Measurements from ENCODE around the gene EIF2AK3.
"Not testable (repeated sequence)": the region's sequence is repeated elsewhere in the genome, so short reads cannot be mapped to it uniquely, and the experiment has no call there.

The EIF2AK3 gene

GRCh38 chr2:88591698-88592097, 35.6 kb downstream of the EIF2AK3 start:
- no peak for DNase-seq

- DNase-seq: peak; percentile 52
Observed at GRCh38 chr2:88590998-88591613, 36.2 kb downstream of the EIF2AK3 start.

- DNase-seq: no peak
Observed at GRCh38 chr2:88585969-88586368, 41.3 kb downstream of the EIF2AK3 start.

GRCh38 chr2:88582030-88582429, 45.2 kb downstream of the EIF2AK3 start:
- no peak for DNase-seq

GRCh38 chr2:88580088-88580487, 47.2 kb downstream of the EIF2AK3 start:
- no peak for DNase-seq

GRCh38 chr2:88575630-88576029, 51.6 kb downstream of the EIF2AK3 start:
- DNase-seq: no peak

- no peak for DNase-seq
Observed at GRCh38 chr2:88575051-88575450, 52.2 kb downstream of the EIF2AK3 start.

GRCh38 chr2:88574445-88574844, 52.8 kb downstream of the EIF2AK3 start:
- DNase-seq: no peak

- no peak for DNase-seq
Observed at GRCh38 chr2:88568179-88568578, 59.1 kb downstream of the EIF2AK3 start.

- no peak for DNase-seq
Observed at GRCh38 chr2:88564402-88564801, 62.9 kb downstream of the EIF2AK3 start.

GRCh38 chr2:88563129-88563528, 64.1 kb downstream of the EIF2AK3 start:
- DNase-seq: peak; percentile 43

GRCh38 chr2:88561646-88562388, 65.4 kb downstream of the EIF2AK3 start:
- DNase-seq: no peak

- DNase-seq: no peak
Observed at GRCh38 chr2:88560619-88561307, 66.5 kb downstream of the EIF2AK3 start.

- no peak for DNase-seq
Observed at GRCh38 chr2:88557290-88557689, 70.0 kb downstream of the EIF2AK3 start.

GRCh38 chr2:88556026-88556425, 71.2 kb downstream of the EIF2AK3 start:
- peak; percentile 9 for DNase-seq

GRCh38 chr2:88554189-88554588, 73.1 kb downstream of the EIF2AK3 start:
- no peak for DNase-seq

- no peak for DNase-seq
Observed at GRCh38 chr2:88549616-88550292, 77.5 kb downstream of the EIF2AK3 start.

GRCh38 chr2:88546291-88546690, 81.0 kb downstream of the EIF2AK3 start:
- DNase-seq: not testable (repeated sequence)

- DNase-seq: no peak
Observed at GRCh38 chr2:88545118-88545517, 82.1 kb downstream of the EIF2AK3 start.

GRCh38 chr2:88543541-88544057, 83.7 kb downstream of the EIF2AK3 start:
- DNase-seq: no peak

- no peak for DNase-seq
Observed at GRCh38 chr2:88542668-88543067, 84.6 kb downstream of the EIF2AK3 start.

GRCh38 chr2:88540346-88540745, 86.9 kb downstream of the EIF2AK3 start:
- no peak for DNase-seq

- no peak for DNase-seq
Observed at GRCh38 chr2:88538362-88538917, 88.8 kb downstream of the EIF2AK3 start.

All from MV-4-11 (cell line).